Measurements from ENCODE around the gene KLHL24. TPM values are rescaled to one million over a fixed set of nuclear protein-coding genes. Genes with fewer than 3 reads are reported as not detected.
A peak's percentile ranks its signal among the peaks of the same experiment; 100 is the strongest.

The KLHL24 gene
- total and polyA plus RNA-seq, 2 of the 13 experiments (the other 11 are each of a cell fraction or from before 2014, with no cell fraction given), result 6.9 to 15.7 TPM

DNA sequence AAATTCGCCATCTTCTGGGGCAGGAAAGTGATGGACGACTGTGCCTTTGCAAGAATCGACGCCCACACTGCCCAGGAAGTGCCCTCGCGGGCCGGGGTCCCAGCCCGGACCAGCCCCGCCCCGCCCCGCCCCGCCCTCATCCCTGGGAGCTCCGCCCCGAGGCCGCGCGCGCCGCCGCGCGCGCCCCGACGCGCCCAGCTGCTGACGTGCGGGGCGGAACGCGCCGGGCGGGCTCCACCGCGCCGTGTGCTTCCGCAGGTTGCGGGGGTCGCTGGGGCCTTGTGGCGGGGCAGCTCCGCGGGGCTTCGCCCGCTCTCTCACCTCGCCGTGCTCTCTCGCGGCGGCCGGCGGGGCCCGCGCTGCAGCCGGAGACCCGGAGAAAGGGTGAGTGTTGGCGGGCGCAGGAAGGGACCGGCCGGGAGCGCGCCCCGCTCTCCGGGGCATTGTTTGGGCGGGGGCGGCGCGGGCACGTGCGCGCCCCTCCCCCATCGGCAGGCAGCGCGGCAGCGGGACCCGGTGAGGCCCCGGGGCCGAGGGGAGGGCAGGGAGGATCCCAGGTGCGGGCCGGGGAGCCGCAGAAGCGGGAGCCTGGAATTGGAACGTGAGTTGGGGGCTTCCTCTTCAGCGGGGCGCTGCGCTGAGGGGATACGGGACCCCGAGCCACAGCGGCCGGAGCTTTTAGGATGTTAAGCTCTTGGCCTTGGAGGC, 62.3 kb downstream of the KLHL24 start, which contains the start of gene YEATS2 (continued):
- TF ChIP-seq CCAR2 (optimal IDR thresholded peaks at IDR 0.05; ENCODE audit: low read depth, low read length), result no peak
- no peak for TF ChIP-seq ZNF143 (CRISPR knock-in tag; IDR thresholded peaks at IDR 0.05)
- TF ChIP-seq, protein P1, sequence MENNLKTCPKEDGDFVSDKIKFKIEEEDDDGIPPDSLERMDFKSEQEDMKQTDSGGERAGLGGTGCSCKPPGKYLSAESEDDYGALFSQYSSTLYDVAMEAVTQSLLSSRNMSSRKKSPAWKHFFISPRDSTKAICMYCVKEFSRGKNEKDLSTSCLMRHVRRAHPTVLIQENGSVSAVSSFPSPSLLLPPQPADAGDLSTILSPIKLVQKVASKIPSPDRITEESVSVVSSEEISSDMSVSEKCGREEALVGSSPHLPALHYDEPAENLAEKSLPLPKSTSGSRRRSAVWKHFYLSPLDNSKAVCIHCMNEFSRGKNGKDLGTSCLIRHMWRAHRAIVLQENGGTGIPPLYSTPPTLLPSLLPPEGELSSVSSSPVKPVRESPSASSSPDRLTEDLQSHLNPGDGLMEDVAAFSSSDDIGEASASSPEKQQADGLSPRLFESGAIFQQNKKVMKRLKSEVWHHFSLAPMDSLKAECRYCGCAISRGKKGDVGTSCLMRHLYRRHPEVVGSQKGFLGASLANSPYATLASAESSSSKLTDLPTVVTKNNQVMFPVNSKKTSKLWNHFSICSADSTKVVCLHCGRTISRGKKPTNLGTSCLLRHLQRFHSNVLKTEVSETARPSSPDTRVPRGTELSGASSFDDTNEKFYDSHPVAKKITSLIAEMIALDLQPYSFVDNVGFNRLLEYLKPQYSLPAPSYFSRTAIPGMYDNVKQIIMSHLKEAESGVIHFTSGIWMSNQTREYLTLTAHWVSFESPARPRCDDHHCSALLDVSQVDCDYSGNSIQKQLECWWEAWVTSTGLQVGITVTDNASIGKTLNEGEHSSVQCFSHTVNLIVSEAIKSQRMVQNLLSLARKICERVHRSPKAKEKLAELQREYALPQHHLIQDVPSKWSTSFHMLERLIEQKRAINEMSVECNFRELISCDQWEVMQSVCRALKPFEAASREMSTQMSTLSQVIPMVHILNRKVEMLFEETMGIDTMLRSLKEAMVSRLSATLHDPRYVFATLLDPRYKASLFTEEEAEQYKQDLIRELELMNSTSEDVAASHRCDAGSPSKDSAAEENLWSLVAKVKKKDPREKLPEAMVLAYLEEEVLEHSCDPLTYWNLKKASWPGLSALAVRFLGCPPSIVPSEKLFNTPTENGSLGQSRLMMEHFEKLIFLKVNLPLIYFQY (CRISPR knock-in tag; IDR thresholded peaks at IDR 0.05; ENCODE audit: borderline replicate concordance), result no peak
- TF ChIP-seq KDM5B (CRISPR knock-in tag; IDR thresholded peaks at IDR 0.05; ENCODE audit: borderline replicate concordance), result peak; percentile 87; the same call in 1 of the 2 replicates
- TF ChIP-seq ZNF136 (CRISPR knock-in tag; IDR thresholded peaks at IDR 0.05; ENCODE audit: low read depth), result no peak
- no peak for TF ChIP-seq KLF6 (CRISPR knock-in tag; IDR thresholded peaks at IDR 0.05)
- TF ChIP-seq, protein P2, sequence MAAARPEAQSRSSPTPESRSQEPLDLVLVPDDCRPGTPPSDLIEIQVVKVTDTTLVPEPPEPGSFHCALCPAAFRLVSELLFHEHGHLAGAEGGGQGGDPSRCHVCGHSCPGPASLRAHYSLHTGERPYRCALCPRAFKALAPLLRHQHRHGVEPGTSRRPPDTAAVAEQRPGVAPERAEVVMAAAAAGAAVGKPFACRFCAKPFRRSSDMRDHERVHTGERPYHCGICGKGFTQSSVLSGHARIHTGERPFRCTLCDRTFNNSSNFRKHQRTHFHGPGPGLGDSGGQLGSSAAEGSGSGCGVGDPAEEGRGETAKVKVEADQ (CRISPR knock-in tag; IDR thresholded peaks at IDR 0.05; ENCODE audit: borderline replicate concordance), result 0 out of 2 replicates have a peak, but pooled peaks have one; percentile 73
- TF ChIP-seq, protein P3, sequence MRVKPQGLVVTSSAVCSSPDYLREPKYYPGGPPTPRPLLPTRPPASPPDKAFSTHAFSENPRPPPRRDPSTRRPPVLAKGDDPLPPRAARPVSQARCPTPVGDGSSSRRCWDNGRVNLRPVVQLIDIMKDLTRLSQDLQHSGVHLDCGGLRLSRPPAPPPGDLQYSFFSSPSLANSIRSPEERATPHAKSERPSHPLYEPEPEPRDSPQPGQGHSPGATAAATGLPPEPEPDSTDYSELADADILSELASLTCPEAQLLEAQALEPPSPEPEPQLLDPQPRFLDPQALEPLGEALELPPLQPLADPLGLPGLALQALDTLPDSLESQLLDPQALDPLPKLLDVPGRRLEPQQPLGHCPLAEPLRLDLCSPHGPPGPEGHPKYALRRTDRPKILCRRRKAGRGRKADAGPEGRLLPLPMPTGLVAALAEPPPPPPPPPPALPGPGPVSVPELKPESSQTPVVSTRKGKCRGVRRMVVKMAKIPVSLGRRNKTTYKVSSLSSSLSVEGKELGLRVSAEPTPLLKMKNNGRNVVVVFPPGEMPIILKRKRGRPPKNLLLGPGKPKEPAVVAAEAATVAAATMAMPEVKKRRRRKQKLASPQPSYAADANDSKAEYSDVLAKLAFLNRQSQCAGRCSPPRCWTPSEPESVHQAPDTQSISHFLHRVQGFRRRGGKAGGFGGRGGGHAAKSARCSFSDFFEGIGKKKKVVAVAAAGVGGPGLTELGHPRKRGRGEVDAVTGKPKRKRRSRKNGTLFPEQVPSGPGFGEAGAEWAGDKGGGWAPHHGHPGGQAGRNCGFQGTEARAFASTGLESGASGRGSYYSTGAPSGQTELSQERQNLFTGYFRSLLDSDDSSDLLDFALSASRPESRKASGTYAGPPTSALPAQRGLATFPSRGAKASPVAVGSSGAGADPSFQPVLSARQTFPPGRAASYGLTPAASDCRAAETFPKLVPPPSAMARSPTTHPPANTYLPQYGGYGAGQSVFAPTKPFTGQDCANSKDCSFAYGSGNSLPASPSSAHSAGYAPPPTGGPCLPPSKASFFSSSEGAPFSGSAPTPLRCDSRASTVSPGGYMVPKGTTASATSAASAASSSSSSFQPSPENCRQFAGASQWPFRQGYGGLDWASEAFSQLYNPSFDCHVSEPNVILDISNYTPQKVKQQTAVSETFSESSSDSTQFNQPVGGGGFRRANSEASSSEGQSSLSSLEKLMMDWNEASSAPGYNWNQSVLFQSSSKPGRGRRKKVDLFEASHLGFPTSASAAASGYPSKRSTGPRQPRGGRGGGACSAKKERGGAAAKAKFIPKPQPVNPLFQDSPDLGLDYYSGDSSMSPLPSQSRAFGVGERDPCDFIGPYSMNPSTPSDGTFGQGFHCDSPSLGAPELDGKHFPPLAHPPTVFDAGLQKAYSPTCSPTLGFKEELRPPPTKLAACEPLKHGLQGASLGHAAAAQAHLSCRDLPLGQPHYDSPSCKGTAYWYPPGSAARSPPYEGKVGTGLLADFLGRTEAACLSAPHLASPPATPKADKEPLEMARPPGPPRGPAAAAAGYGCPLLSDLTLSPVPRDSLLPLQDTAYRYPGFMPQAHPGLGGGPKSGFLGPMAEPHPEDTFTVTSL (CRISPR knock-in tag; IDR thresholded peaks at IDR 0.05; ENCODE audit: borderline replicate concordance), result no peak
- TF ChIP-seq ZNF296 (CRISPR knock-in tag; conservative IDR thresholded peaks at IDR 0.05), result no peak
- TF ChIP-seq, protein P4, sequence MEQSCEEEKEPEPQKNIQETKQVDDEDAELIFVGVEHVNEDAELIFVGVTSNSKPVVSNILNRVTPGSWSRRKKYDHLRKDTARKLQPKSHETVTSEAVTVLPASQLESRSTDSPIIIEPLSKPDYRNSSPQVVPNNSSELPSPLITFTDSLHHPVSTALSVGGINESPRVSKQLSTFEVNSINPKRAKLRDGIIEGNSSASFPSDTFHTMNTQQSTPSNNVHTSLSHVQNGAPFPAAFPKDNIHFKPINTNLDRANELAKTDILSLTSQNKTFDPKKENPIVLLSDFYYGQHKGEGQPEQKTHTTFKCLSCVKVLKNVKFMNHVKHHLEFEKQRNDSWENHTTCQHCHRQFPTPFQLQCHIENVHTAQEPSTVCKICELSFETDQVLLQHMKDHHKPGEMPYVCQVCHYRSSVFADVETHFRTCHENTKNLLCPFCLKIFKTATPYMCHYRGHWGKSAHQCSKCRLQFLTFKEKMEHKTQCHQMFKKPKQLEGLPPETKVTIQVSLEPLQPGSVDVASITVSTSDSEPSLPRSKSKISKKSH (CRISPR knock-in tag; IDR thresholded peaks at IDR 0.05; ENCODE audit: borderline replicate concordance), result 0 out of 2 replicates have a peak, but pooled peaks have one; percentile 15
- no peak for TF ChIP-seq FOXJ3 (CRISPR knock-in tag; IDR thresholded peaks at IDR 0.05; ENCODE audit: borderline replicate concordance)
- peak; percentile 47 for TF ChIP-seq PHF20 (CRISPR knock-in tag; IDR thresholded peaks at IDR 0.05)

All from HepG2 (cell line).